ENCODE data around the gene TENM3.

DNA sequence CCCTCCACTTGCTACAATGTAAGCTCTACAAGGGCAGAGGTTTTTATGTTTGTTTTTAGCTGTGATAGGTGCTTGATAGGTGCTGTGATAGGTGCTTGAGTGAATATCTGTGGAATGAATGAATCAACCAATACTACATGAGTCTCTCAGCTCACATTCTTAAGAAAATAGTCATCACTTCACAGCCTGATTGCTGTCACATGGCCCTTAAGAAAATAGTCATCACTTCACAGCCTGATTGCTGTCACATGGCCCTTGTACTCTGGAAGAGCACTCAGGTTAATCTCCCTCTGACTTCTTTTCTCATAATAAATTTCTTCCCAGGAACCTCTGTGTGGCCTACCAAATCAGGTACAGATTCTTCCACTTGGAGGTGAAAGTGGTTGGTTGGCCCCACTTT is 335.2 kb downstream of the TENM3 start:
- TF ChIP-seq, protein P1, sequence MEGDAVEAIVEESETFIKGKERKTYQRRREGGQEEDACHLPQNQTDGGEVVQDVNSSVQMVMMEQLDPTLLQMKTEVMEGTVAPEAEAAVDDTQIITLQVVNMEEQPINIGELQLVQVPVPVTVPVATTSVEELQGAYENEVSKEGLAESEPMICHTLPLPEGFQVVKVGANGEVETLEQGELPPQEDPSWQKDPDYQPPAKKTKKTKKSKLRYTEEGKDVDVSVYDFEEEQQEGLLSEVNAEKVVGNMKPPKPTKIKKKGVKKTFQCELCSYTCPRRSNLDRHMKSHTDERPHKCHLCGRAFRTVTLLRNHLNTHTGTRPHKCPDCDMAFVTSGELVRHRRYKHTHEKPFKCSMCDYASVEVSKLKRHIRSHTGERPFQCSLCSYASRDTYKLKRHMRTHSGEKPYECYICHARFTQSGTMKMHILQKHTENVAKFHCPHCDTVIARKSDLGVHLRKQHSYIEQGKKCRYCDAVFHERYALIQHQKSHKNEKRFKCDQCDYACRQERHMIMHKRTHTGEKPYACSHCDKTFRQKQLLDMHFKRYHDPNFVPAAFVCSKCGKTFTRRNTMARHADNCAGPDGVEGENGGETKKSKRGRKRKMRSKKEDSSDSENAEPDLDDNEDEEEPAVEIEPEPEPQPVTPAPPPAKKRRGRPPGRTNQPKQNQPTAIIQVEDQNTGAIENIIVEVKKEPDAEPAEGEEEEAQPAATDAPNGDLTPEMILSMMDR (IDR thresholded peaks at IDR 0.05) = no peak
- TF ChIP-seq POLR2A (IDR thresholded peaks at IDR 0.05) = no peak

Measured in adrenal gland (tissue), 5 donors.